WI38 (cell line): ENCODE measurements around the gene EMX1.

Source experiments
- H3K4me3 ChIP-seq: 2 replicates; pipeline ENCODE4 v1.5.1; 2011; ENCODE audit warnings: low read depth, mild to moderate bottlenecking, control low read depth, low read length
- TF ChIP-seq, protein P1 (sequence below): IDR thresholded peaks from 2 replicates; pipeline ENCODE4 v1.5.1; 2012; ENCODE audit warnings: low read depth, mild to moderate bottlenecking, control low read depth, low read length

EMX1 gene

DNA sequence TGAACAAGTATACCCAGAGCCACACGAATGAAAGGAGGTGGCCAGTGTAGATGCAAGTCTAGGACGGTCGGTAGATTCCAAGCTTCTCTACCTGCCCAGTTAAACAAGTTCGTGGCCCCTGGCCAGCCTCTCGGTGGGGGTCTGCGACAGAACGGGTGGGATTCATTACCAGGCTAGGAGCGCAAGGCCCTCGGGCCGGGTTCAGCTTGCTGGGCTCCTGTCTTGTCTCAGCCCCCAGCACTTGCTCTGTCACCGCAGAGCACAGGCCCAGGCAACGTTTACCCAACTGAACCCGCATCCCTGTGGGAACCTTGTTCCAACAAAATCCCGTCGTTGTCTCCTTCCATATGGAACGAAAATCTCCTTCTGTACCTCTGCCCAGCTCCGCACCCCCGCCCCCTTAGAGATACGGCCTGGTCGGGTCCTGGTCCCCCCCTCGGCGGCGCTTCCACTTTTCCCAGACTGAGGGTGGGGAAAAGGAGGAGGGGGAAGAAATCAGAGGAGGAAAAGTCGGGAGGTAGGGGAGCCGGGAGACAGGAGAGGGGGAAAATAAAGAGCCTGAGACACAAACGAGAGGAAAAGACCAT is 1.9 kb upstream of the EMX1 start:
- no peak overlapping the region for H3K4me3 ChIP-seq
- TF ChIP-seq, protein P1, sequence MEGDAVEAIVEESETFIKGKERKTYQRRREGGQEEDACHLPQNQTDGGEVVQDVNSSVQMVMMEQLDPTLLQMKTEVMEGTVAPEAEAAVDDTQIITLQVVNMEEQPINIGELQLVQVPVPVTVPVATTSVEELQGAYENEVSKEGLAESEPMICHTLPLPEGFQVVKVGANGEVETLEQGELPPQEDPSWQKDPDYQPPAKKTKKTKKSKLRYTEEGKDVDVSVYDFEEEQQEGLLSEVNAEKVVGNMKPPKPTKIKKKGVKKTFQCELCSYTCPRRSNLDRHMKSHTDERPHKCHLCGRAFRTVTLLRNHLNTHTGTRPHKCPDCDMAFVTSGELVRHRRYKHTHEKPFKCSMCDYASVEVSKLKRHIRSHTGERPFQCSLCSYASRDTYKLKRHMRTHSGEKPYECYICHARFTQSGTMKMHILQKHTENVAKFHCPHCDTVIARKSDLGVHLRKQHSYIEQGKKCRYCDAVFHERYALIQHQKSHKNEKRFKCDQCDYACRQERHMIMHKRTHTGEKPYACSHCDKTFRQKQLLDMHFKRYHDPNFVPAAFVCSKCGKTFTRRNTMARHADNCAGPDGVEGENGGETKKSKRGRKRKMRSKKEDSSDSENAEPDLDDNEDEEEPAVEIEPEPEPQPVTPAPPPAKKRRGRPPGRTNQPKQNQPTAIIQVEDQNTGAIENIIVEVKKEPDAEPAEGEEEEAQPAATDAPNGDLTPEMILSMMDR, result no peak

DNA sequence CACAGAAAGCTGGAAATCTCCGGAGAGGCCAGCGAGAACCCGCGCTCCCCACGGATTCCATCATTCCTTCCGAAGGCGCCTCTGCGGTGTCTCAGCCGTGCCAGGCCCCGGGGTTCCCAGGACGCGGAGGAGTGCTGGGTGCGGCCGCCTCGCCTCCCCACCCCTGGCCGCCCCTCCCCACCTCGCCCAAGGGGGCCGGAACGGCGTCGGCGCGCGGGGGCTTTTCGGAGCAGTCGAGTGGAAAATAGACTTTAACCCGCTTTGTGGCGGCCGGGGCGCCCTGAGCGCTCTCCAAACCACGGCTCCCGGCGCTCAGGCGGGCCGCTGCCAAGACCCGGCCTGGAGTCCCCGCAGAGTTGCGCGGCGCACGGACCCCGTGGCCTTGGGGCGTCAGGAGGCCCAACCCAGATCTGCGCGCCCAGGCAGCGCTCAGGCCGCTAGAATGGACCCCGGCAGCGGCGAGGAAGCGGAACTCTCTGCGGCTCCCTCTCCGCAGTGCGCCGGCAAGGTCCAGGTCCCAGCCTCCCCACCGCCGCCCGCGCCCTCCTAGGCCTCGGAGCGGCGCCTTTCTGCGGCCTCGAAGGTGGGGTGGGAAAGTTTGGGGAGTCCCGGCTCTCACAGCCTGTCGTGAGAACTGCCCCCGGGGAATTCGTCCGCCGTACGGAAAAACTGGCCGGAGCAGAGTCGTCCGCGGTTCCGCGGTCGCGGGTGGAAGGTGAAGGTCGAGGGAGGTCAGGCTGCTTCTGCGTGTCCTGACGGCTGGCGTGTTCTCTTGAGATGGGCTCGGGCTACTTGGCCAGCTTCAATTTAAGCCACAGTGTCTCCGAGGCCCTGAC is 1.2 kb upstream of the EMX1 start:
- TF ChIP-seq, protein P1, result no peak
- H3K4me3 ChIP-seq, result no peak overlapping the region

DNA sequence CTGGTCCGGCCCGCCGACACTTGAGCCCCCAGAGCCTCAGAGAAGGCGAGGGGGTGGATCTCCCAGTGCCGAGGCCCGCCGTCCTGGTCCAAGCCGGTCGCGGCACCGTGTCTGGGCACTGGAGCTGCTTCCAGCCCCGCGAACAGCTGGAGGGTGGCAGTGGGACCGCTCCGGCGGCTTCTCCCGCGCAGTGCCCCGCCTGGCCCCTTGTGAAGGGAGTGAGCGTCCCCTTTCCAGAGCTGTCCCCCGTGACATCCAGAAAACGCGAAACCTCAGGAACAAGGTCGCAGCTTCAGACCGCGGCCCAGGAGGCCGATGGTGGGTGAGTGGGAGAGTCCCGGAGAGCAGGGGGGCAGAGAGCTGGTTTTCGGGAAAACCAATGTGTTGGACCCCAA is 579 bp upstream of the EMX1 start:
- H3K4me3 ChIP-seq, result no peak overlapping the region
- TF ChIP-seq, protein P1, result no peak

DNA sequence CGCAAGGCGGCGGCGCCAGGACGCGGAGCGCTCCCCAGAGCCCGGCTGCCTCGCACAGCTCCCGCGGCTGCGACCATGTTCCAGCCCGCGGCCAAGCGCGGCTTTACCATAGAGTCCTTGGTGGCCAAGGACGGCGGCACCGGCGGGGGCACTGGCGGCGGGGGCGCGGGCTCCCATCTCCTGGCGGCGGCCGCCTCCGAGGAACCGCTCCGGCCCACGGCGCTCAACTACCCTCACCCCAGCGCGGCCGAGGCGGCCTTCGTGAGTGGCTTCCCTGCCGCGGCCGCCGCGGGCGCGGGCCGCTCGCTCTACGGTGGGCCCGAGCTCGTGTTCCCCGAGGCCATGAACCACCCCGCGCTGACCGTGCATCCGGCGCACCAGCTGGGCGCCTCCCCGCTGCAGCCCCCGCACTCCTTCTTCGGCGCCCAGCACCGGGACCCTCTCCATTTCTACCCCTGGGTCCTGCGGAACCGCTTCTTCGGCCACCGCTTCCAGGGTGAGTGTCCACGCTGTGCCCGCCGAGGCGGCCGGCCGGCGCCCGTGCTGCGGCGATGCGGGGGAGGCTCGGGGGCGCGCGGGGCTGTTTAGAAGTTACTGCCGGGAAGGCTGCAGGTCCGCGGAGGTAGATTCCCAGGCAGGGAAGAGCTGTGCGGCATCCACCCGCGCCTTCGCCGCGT is 696 bp downstream of the EMX1 start:
- TF ChIP-seq, protein P1, result no peak

DNA sequence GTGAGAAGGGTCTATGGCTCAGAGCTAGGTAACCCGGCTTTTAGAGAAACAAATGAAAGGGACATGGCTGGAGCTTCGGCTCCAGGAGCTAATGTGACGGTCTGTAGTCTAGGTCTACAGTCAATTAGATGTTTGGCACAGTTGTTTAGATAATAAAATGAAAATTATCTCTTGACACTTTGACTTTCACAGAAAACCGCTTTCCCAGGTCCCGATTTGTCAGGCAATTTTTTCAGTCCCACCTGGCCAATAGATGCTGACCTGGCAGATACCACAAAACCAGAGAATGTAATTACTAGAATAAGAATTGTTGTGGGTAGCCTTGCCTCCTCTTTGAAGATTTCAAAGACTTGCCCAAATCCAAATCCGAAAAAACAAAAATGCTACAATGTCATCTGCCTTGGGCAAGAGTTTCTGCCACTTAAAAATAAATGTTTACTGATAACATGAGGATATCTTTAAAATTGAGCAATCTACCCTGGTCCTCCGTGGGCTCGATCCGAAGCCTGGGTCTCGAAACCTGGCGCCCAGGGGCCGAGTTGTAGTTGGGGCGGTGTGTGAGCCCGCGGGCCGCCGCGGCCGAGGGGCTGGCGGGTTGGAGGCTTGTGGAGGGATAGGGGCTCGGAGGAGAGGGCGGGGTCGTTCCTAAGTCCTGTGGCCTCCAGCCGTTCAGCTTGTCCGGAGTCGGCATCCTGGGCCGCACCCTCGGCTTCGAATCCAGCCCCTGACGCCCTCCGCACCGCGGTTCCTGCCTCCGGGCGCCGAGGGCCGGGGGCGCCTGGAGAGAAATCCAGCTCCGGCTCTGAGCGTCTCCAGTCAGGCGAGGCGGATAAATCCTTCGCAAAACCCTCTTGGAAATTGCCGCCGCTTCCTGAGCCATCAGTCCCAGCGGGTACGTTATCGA is 2.3 kb downstream of the EMX1 start:
- H3K4me3 ChIP-seq, result peak overlapping the region; percentile 32; the same call in 1 of the 2 replicates
- TF ChIP-seq, protein P1, result no peak

More for the DNA sequence above, 696 bp downstream of the EMX1 start:
- no peak overlapping the region for H3K4me3 ChIP-seq

DNA sequence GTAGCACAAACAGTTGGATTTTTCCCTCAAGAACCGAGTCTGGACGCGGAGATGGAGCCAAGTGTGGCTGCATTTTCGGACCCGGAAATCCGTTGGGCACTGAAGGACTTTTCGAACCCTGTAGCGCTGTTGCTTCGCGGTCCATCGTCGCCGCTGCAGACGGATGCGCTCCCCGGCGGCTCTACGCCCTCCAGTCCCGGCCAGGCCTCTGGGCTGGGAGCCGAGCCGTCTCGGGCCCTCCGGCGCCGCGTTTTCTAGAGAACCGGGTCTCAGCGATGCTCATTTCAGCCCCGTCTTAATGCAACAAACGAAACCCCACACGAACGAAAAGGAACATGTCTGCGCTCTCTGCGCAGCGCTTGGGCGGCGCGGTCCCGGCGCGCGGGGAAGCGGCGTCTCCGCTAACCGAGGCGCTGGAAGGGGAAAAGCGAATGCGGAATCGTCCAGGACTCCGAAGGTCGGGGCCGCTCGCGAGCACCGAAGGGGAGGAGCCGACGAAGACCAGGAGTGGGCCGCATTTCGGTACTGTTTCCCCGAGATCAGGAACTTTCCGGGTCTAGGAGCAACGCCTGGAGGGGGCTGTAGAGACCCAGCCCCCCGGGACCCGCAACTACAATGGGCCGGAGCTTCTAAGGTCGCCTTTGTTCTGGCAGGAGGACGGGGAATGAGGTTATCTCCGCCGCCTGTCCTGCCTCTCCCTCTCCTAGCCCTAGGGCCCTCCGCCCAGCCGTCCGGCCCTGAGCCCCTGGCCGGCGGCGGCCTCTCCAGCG is 3.2 kb downstream of the EMX1 start:
- TF ChIP-seq, protein P1, result no peak

More for the DNA sequence above, 3.2 kb downstream of the EMX1 start:
- H3K4me3 ChIP-seq, result peak overlapping the region; percentile 32
